Daoy (cell line): ENCODE measurements around the gene TBC1D8. TPM values are rescaled to one million over a fixed set of nuclear protein-coding genes. Genes with fewer than 3 reads are reported as not detected.

Experiments
- DNase-seq: peaks from one replicate; pipeline ENCODE4 v3.0.0-alpha.2; 2015; ENCODE audit warnings: low read depth
- total RNA-seq: library from RNA; depleted of rRNA; stranded (reverse); fragments of >200 nt; shearing (Covaris generic); gene quantifications from 2 replicates; pipeline ENCODE4 v1.2.3, GENCODE V29; 2014

TBC1D8 gene
- total RNA-seq, 1 experiment from 2014 or later, result 4.4 TPM

DNA sequence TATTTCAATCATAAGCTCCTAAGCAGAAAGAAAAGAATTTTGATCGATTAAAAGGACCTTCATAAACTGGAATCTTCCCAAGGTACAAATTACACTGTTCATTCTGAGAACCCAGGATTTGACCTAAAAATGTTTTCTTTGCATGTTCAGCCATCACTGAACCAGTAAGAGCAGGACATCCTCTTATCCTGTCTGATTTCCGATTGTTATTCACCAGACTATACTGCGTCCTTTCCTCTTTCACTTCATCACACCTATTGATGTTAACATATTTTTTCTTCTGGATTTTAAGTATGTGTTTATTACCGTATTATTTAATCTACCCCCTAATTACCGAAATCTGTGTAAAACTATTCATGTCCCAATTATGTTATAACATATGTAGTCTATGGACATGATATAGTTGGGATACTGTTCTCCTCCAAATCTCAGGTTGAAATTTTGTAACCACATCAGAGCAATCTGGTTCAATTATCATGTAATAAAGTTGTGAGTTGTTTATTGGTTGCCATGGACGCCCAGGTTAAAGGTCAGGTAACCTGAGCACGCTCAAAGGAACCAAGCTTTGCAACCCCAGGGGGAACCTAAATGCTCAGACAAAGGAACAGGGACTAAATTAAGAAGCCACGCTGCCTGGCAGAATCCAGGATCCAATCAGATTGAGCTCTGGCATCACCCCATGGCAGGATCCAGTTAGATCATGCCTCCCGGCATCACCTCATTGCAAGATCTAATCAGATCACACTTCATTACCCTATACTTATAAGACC, 11.6 kb upstream of the TBC1D8 start:
- DNase-seq, result no peak

DNA sequence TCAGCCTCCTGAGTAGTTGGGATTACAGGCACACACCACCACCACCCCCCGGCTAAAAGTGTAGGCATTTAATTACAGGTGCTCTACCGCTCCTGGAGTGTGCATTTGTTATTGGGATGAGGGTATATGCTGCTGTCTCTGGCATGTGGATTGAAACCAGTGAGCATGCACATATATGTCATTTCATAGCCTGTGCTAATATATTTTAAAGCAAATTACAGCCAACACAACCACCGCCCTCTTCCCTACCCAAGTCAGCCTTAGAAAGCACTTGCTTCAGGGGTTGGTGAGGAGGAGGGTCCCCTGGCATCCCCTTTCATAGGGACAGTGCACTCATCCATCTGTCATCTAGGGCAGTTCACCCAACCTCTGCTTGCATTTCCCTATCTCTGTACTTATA, 10.5 kb upstream of the TBC1D8 start:
- DNase-seq, result no peak

DNA sequence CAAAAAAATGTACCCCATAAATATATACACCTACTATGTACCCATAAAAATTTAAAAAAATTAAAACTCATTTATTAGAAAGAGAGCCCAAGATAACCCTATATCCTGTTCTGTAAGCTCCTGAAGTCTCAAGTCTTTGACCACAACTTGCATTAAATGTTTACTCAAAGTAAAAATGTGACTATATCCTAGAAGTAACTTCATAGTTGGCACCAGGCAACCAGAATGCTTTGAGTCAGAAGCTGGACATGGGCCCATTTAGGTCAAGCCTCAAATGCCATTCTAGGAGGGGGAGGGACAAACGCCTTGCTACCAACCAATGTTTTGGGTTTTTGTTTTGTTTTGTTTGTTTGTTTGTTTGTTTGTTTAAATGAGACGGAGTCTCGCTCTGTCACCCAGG, 9.3 kb upstream of the TBC1D8 start:
- peak; percentile 30 for DNase-seq

DNA sequence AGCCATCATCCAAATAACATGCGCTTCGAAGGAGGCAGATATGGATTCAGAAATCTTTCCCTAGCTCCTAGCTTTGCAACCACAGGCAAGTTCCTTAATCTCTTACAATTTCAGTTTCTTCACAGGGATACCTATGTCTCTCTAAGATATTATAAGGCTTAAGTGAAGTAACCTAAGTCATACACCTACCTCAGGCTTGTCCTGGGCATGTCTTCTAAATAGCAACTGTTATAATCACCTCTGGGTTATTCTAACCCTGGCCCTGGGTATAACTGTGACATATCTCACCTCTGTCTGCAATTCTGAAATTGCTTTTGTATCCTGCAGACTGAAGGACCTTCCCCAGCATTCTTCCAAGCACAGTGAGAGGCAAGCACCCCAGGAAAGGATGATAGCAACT, 8.3 kb upstream of the TBC1D8 start:
- DNase-seq, result no peak

DNA sequence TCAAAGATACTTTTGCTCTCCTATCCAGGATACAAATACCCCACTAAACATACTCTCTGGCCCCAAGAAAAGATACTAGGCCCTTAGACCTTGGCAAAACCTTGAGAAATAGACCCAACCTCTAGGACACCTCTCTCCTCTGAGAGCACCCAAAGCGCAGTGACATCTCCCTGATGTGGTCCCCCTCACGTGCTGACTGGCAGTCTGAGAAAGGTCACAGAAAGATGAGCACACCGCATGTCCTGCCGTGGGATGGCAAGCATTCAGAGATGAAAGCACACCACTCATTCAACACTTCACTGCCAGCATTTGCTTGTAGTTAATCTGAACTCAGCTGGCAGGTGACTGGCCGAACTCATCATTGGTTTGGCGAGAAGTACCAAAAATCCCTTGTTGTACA, 6.1 kb upstream of the TBC1D8 start:
- no peak for DNase-seq

DNA sequence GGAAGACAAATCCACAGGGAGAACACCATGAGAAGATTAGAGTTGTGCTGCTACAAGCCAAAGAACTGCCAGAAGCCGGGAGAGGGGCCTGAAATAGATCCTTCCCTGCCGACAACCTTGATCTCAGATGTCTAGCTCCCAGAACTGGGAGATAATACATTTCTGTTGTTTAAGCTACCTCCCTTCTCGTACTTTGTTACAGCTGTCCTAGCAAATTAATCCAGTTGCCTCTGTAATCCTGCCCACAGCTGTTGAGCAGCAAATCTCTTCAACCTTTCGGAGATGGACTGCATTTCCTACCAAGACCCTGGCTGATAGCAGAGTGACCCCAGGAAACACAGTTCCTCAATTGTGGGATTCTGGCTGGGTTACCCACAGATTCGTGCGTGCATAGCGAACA, 2.6 kb upstream of the TBC1D8 start:
- no peak for DNase-seq

DNA sequence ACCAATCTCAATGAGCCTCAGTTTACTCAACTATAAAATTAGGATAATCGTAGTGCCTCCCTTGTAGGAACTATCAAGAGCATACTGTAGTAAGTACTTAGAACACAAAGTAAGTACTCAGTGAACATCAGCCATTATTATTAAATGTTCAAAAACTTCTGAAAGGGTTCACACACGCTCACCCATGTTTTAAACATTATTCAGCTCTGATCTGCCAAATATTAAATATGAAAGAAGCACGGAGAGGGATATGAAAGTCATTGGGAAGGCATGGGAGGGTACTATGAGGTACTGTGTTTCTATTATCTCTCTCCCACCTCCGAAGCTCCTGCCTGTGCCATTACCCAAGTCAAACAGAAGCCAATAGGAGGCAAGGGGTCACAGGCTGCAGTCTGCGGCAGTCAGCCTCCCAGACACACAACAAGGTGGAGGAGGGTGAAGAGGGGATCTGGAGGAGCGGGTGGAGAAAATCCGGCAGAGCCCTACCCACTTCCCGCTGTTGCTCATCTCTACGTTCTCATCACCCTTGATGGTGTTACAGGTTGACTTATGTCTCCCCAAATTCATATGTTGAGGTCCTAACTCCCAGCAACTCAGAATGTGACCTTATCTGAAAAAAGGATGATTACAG, 2.0 kb upstream of the TBC1D8 start:
- no peak for DNase-seq

DNA sequence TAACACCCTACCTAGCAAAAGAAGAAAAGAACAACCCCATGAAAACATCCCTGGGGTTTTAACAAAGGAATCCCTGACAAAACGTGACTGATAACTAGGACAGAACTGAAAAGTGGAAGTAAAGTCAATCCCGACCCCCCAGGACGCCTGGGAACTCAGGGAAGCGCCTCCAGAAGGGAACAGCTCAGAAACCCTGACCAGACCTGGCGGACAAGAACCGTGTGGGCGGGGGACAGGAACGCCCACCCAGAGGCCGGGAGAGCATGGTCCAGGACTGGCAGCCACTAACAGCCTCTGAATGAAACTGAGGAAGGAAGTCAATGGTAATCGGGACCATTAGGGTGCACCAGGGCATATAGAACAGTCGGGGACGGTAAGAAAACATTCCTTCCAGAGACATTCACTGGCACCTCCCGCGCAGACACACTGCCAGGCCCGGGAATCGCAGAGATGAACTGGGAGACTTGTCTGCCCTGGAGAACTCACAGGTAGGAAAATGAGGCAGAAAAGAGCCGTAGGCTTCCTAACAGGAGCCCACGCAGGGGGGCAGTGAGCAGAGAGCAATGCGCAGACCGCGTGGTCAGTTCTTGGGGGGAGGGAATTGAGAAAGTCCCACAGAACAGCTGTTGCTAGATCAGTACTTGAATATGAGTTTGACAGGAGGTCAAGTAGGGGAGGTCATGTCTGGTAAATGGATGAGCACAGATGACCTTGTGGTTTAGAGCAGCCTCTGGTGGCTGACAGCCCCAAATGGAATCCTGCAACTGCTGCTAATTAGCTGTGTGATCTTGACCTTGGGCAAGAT, 1.3 kb upstream of the TBC1D8 start:
- peak; percentile 59 for DNase-seq

DNA sequence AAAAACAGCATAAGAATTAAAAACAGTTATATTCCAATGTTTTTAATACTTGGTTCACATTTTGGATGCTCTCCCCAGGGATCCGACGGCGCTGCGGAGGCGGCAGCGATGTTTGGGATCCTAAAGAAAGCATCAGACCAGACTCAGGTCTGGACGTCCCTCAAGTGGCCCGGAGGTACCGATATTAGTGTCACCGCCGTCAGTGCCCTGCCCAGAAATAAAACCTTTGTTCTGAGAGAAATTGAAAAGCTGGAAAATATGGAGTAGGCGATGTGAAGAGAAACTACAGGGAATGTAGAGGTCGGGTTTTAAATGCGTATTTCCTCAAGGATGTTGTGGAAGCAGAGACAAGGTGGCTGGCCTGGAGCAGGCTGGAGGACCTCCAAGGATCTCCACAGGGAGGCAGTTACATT, 683 bp upstream of the TBC1D8 start:
- DNase-seq, result no peak

DNA sequence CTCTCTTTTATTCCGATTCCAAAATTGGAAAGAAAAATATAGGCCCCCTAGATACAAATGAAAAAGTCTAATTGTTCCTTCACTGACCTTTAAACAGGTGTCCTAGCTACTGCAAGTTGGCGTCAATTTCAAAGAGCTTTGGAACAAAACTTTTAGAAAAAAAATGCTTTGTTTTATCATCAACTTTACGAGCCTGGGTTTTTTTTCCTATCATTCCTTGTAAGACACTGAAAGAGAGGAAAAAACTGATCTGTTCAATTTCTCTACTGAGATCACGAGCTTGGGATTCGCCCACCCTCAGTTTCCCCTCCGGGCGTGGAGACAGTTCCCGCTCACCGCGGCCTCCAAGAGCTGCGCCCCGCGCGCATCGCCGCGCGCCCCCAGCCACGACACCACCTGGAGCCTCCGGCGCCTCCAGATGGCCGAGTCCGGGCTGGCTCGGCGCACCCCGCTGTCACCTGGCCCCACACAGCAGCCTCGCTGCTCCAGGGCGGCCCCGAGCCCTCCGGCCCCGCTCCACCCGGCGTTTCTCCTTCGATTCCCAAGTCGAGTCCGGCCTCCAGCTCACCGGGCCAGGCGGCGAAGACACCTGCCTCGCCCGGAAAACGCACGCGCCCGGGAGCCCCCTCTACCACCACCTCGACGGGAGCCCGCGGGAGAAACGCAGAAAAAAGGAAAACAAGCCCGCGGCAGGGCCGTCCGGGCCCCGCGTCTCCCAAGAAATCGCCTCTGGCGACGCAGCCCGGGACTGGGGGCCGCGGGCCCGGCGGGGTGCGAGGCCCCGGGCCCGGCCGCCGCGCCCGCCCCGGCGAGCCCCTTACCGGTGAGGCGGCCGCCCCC, 656 bp downstream of the TBC1D8 start:
- peak; percentile 32 for DNase-seq

DNA sequence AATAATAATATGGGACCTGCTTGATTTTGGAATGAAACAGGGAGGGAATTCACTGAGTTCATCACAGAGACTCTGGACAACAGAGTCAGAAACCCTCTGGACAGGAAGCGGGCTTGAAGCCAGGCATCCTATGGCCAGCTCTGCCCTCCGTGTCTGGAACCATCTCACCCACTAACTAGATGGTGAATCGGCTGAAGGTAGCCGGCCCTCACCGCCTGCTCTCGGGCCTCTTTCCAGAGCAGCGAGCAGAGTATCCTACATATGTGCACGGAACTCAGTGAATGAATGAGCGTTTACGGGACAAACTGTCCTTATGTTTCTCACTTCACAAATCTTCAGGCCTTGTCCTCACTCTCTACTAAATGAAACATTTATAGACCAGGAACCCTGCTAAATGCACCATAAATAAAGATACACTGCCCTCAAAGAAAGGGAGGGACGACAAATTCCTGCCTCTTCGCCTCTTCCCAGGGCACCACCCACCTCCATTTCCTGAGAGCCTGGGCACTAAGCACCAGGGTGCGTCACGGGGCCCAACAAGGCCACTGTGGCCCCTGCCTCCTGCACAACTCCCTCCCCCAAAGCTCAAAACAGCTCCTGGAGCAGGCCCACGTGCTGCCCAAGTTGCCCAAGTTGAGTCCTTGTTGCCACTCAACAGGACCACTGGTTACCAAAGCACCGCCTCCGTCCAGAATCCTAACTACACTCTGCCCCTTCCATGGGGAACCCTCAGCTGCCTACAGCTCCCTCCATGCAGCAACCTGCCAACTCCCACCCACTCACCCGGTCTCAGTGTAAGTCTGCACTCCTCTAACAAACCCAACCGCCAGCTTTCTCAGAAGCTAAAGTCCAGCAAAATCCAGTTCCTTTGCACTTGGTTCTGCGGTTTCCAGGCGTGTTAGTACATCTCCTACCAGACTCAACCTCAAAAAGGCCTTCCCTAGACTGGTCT, 1.7 kb downstream of the TBC1D8 start:
- DNase-seq, result no peak

DNA sequence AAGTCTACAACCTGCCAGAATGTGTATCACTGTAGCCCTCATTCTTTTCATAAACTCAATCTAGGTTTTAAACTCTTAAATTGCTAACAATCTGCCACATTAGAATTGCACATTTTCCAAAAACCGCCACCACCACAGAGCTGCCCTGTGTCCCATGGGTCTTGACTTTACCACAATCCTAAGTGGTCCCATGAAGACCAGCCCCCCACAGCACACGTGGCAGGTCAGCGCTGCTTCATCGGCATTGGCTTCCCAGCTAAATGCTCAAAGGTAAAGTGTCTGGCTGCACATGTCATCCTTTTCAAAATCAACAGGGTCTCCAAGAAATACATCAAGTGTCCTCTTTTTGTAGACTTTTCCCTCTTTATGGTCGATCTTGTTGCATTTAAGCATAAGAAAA, 2.4 kb downstream of the TBC1D8 start:
- DNase-seq, result no peak

DNA sequence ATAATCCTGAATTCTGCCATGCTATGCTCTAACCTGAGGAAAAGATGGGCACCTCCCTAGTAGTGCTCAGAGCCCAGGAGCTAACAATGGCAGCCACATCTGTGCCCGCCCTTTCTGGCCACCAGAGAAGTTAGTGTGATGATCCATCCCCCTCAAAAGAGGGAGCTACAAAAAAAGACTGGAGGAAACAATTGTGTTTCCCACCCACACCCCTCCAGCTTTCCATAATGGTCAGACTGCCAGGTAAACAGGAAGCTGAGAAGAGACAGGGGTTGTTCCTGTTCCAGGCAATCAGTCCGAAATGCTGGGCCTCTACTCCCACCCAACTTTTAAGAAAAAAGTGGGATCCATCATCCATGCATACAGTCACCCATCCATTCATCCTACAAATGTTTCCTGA, 3.2 kb downstream of the TBC1D8 start:
- DNase-seq, result no peak

DNA sequence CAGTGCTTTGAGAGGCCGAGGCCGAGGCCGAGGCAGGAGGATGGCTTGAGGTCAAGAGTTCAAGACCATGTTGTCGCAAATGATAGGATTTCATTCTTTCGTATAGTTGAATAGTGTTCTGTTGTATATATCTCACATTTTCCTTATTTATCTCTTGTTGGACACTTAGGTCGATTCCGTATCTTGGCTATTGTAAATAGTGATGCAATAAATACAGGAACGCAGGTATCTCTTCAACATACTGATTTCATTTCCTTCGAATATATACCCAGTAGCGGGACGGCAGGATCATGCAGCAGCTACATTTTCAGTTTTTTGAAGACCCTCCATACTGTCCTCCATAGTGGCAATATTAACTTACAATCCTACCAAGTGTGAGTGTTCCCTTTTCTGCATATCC, 4.1 kb downstream of the TBC1D8 start:
- DNase-seq, result no peak

DNA sequence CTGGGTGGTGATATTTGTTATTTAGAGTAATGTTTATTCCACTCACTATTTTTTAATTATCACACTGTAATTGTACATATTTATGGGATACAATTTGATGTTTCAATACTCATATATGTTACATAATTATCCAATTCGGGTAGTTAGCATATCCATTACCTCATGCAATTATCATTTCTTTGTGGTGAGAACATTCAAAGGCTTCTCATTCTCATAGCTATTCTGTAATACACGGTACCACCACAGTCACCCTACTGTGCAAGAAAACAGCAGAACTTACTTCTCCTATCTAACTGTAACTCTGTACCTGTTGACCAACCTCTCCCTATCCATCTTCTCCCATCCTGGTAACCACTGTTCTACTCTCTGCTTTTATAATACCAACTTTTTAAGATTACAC, 4.6 kb downstream of the TBC1D8 start:
- no peak for DNase-seq

DNA sequence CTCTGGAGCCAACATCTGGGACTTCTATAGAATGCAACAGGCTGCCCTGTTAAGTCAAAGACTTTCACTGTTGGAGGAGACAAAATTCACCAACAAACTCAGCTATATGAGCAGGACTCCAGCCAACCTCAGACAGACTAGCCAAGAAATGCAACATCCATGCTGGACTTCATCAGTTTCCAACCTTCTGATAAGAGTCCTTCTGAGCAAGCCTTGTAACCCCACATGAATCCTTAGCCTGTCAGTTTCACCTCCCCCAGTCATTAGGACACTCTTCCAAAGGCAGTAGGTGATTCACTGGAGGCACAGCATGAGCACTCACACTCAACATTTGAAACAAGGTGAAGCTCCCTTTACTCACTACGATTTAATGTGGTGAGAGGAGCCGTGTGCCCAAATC, 5.8 kb downstream of the TBC1D8 start:
- DNase-seq, result peak; percentile 52

DNA sequence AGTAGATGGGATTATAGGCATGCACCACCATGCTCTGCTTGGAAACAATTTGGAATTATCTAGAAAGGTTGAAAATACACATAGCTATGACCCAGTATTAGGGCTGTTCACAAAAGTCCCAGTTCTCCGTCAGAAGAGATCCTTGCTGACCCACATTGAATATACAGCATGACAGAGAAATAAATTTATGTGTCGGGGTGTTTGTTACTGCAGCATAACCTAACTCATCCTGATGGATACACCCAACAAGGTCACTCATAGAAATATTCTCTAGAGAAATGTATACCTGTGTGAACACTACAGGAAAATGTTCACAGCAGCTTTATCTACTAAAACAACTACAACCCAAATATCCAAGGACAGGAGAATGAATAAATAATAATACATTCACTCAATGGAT, 9.0 kb downstream of the TBC1D8 start:
- no peak for DNase-seq

DNA sequence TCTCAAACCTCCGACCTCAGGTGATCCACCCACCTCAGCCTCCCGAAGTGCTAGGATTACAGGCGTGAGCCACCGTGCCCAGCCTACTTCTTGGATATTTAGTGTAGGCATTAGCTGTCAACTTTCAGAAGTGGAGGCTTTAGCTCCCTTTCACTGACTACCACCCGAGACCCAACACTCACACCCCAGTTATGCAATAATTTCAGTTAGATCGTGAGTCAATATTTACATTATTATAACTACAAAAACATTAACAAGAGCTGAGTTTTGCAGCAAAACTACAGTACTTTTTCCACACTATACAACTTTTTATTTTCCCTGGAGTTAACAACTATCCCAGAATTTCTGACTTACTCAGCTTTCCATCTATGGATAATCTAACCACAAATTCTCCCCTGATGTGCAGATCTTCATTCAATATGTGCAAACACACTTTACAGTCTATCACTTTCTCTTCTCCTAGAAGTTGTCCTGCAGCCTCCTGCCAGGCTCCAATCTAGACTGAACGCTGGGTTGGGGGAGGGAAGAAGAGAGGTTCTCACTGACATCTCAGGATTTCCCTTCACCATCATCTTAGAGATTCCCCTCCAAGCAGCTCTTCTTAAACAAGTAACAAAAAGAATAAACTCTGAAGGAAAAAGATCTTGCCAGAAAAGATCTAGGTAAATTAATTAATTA, 10.1 kb downstream of the TBC1D8 start:
- DNase-seq, result no peak

DNA sequence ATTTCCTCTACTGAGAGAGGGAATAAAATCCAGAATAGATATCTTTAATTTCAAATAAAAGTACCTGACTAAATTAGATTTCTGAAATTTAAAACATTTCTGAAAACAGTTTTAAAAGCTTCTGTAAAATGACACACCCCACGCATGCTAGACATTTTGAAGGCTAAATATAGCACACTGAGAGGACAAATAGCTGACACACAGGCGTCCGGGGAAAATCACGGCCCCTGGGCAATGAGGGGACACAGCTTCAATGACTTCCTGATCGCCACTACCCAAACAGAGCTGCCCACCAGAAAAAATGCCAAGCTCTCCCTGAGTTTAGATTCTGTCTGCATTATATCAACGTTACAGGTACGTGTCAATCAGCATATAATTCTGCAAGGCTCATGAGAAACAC, 10.9 kb downstream of the TBC1D8 start:
- DNase-seq, result no peak

DNA sequence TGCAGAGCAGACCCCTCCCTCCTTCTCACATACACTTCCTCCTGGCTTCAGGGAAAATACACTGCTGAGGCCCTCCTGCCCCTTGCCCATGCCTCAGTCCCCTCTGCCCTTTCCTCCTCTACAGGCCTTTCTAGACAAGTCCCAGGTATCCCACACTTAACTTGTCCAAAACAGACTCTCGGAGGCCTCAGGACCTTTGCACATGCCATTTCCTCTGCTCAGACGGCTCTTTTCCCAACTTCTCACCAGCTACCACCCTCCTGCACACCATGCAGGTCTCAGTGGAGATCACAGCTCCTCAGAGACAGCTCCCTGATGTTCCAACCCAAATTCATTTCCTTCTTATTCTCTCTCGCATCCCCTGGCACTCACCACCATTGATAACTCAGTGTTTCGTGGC, 11.7 kb downstream of the TBC1D8 start:
- no peak for DNase-seq
